Activated CD8-positive, alpha-beta memory T cell treated with anti-CD3 and anti-CD28 coated beads, Interleukin-2, amount 10 ng/mL, durations not matched to agents 7 days and 5 days (primary cell): ENCODE data around the gene CD300LB. TPM values are rescaled to one million over a fixed set of nuclear protein-coding genes. Genes with fewer than 3 reads are reported as not detected.

Experiments
- ATAC-seq: fragments of 150-1000 bp; cut with Tn5 transposase; one replicate; pipeline ENCODE4 v1.10.0; 2021; ENCODE audit warnings: moderate library complexity
- CTCF ChIA-PET: fragments of 350-600 bp; sonication (Branson Sonifier 250); formaldehyde crosslinking; loops from one replicate; lab custom pipeline; 2021; ENCODE audit warnings: antibody characterized with exemption; lab: Charles Lee
- DNase-seq: peaks from one replicate; pipeline ENCODE4 v3.0.0-alpha.2; 2020
- H3K27ac Mint-ChIP-seq: one replicate; pipeline ENCODE4 v1.8.0; 2021; ENCODE audit warnings: mild to moderate bottlenecking, mixed read lengths
- H3K27me3 Mint-ChIP-seq: one replicate; pipeline ENCODE4 v1.8.0; 2021; ENCODE audit warnings: mixed read lengths
- H3K36me3 Mint-ChIP-seq: one replicate; pipeline ENCODE4 v1.8.0; 2021; ENCODE audit warnings: mild to moderate bottlenecking, mixed read lengths
- H3K4me1 Mint-ChIP-seq: one replicate; pipeline ENCODE4 v1.8.0; 2021; ENCODE audit warnings: mixed read lengths
- H3K4me3 Mint-ChIP-seq: one replicate; pipeline ENCODE4 v1.8.0; 2021; ENCODE audit warnings: mild to moderate bottlenecking, moderate library complexity, mixed read lengths
- H3K9me3 Mint-ChIP-seq: one replicate; pipeline ENCODE4 v1.8.0; 2022; ENCODE audit warnings: low read depth, mixed read lengths
- total RNA-seq, 2 experiments: library from RNA; stranded (reverse); gene quantifications; one replicate each; pipeline ENCODE4 v1.2.3, GENCODE V29; 2021

Gene CD300LB
- total RNA-seq, 2 experiments from 2014 or later = not detected

DNA sequence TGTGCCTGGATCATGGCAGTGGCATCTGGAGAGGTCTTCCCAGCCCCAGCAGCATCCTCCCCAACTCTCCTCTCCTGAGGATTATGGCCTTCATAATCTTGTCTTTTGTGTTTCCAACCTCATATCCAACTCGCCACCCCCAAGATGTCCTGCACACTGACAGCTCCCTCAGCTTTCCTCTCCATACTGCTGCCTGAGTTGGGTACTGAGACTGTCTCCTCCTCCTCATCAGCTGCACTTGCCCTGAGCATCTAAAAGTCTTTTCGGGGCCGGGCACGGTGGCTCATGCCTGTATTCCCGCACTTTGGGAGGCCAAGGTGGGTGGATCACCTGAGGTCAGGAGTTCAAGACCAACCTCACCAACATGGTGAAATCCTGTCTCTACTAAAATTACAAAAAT, 2.0 kb downstream of the CD300LB start:
- H3K4me1 Mint-ChIP-seq = peaks cover 3% of the 10 kb centered on the region
- DNase-seq = peak; percentile 18
- peaks cover 45% of the 10 kb centered on the region for H3K27me3 Mint-ChIP-seq
- CTCF ChIA-PET = interaction anchor here (1.9 to 2.2 kb wide), 2 partner anchors 72 to 161 kb away, joined by 4 to 7 read pairs; partner anchors contain the start of gene GPR142
- H3K4me3 Mint-ChIP-seq = no peak overlapping the region
- no peak for ATAC-seq
- no peaks in the 10 kb centered on the region for H3K36me3 Mint-ChIP-seq
- no peaks in the 10 kb centered on the region for H3K9me3 Mint-ChIP-seq
- H3K27ac Mint-ChIP-seq = no peak overlapping the region

DNA sequence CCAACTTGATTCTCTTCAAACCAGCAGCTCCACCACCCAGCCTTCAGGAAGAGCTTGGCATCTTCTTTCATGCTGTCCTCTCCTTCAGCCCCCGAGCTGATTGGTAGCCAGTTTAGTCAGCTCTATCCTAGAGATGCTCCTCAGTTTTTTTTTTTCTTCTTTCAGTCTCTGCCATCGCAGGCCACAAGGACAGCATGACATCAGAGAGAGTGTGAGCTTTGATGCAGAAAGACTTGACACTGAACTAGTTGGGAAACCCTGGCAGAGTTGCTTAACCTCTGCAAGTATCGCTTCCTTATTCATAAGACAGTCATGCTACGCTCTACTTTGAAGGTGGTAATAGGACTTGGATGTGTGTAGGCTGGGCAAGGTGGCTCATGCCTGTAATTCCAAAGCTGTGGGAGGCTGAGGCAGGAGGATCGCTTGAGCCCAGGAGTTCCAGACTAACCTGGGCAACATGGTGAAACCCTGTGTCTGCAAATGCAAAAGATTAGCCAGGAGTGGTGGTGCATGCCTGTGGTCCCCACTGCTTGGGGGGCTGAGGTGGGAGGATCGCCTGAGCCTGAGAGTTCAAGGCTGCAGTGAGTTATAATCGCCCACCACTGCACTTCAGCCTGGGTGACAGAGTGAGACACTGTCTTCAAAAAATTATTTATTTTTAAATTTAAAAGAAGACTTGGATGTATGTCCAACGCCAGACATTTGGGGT, 2.6 kb downstream of the CD300LB start:
- H3K36me3 Mint-ChIP-seq = no peaks in the 10 kb centered on the region
- H3K4me1 Mint-ChIP-seq = peaks cover 3% of the 10 kb centered on the region
- H3K4me3 Mint-ChIP-seq = no peak overlapping the region
- no peak overlapping the region for H3K27ac Mint-ChIP-seq
- H3K27me3 Mint-ChIP-seq = peaks cover 45% of the 10 kb centered on the region
- DNase-seq = peak; percentile 5
- ATAC-seq = no peak
- CTCF ChIA-PET = no interaction called here
- no peaks in the 10 kb centered on the region for H3K9me3 Mint-ChIP-seq

DNA sequence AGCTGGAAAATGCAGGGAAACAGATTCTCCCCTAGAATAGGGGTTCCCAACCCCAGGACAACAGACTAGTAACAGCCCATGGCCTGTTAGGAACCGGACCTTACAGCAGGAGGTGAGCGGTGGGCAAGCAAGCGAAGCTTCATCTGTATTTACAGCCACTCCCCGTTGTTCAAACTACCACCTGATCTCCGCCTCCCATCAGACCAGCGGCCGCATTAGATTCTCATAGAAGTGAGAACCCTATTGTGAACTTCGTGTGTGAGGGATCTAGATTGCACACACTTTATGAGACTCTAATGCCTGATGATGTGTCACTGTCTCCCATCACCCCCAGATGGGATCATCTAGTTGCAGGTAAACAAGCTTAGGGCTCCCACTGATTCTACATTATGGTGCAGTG, 3.5 kb downstream of the CD300LB start:
- Mint-ChIP-seq H3K27ac (no peak overlapping the region), H3K4me3 (no peak overlapping the region), H3K4me1 (no peaks in the 10 kb centered on the region), H3K9me3 (no peaks in the 10 kb centered on the region), H3K36me3 (no peaks in the 10 kb centered on the region), H3K27me3 (peaks cover 36% of the 10 kb centered on the region)
- peak; percentile 18 for DNase-seq
- CTCF ChIA-PET = interaction anchor here (2.6 kb wide), 1 partner anchor 160 kb away, joined by 10 read pairs; the partner anchor contains the start of gene GPR142
- no peak for ATAC-seq

DNA sequence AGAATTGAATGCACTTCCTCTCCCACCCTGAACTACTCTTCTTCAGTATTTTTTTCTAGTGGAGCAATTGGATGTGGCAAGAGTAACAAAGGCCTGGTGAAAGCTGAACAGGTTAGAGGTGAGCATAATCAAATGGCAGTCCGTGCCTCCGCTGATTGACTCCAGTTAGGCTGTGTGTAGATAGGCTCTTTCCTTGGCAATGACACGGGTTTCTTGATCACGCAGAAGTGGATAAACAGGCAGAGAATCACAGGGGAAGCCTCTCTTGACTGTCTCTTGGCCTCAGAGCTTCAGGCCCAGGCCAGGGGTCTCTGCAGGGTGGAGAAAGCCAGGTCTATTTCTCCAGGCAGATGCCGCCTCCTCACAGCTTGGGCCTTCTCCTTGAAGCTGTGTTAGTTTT, 4.2 kb downstream of the CD300LB start:
- DNase-seq (peak; percentile 29), ATAC-seq (no peak)
- CTCF ChIA-PET = interaction anchor here (1.3 to 2.6 kb wide), 2 partner anchors 148 to 159 kb away, joined by 3 to 10 read pairs; partner anchors contain the start of gene GPR142
- Mint-ChIP-seq H3K9me3 (no peaks in the 10 kb centered on the region), H3K4me3 (no peak overlapping the region), H3K4me1 (no peaks in the 10 kb centered on the region), H3K27ac (no peak overlapping the region), H3K27me3 (peaks cover 31% of the 10 kb centered on the region), H3K36me3 (no peaks in the 10 kb centered on the region)

DNA sequence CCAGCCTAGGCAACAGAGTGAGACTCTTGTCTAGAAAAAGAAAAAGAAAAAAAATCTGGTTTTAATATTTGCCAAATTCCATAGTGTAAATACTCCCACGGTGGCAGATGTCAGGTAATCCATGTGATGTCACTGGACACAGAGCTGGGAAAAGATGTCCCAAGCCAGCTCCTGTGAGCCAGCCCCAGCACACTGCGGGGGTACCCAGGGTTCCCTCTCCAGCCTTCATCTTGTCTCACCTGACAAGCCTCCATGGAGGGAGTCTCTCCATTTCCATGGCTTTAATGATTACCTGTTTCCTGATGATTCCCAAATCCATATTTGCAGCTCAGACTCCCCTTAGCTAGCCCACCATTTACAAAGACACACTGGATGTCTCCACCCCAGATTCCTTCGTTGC, 4.6 kb downstream of the CD300LB start:
- peak; percentile 31 for DNase-seq
- H3K36me3 Mint-ChIP-seq = no peaks in the 10 kb centered on the region
- CTCF ChIA-PET = interaction anchor here (1.3 to 2.6 kb wide), 2 partner anchors 148 to 159 kb away, joined by 3 to 10 read pairs; partner anchors contain the start of gene GPR142
- H3K4me1 Mint-ChIP-seq = peaks cover 2% of the 10 kb centered on the region
- H3K4me3 Mint-ChIP-seq = no peak overlapping the region
- H3K27me3 Mint-ChIP-seq = peaks cover 31% of the 10 kb centered on the region
- H3K9me3 Mint-ChIP-seq = no peaks in the 10 kb centered on the region
- no peak for ATAC-seq
- no peak overlapping the region for H3K27ac Mint-ChIP-seq

DNA sequence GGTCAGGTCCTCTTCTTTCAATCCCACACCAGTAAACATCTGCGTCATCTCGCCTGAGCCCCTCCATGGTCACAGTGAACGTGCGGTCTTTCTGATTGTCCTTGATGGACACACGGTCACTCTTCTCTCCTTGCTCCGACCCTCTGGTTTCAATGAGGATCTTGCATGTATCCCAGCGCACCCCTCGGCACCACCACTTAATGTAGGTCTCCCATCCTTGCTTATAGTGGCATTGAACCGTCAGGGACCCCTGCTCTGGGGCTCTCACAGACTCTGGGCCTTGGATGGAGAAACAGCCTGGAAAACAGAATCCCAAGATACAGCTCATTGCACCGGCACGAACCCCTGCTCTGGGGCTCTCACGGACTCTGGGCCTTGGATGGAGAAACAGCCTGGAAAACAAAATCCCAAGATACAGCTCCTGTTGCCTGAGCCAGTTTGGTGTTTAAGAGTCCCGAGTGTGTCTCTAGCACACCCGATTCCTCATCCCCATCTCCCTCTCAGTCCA, 5.4 kb downstream of the CD300LB start:
- CTCF ChIA-PET = interaction anchor here (0.5 to 2.6 kb wide), 4 partner anchors 10 to 228 kb away, joined by 3 to 10 read pairs (median 3); partner anchors contain the start of gene GPR142

DNA sequence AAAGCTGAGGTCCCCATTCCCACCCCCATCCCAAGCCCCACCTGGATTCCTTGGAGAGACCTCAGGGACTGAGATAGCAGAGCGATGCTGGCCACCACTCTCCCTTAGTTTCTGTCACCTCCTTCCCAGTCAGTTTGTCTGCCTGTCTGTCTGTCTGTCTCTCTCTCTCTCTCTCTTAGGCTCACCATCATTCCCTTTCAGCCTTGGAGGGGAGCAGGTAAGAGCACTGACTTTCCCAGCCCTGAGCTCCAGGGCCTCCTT, 5.9 kb downstream of the CD300LB start:
- Mint-ChIP-seq H3K36me3 (no peaks in the 10 kb centered on the region), H3K27me3 (peaks cover 27% of the 10 kb centered on the region), H3K4me3 (no peak overlapping the region), H3K4me1 (peaks cover 10% of the 10 kb centered on the region), H3K27ac (no peak overlapping the region), H3K9me3 (no peaks in the 10 kb centered on the region)
- ATAC-seq (no peak), DNase-seq (no peak)
- CTCF ChIA-PET = interaction anchor here (0.5 to 2.6 kb wide), 5 partner anchors 10 to 228 kb away, joined by 3 to 10 read pairs (median 3); partner anchors contain the start of gene GPR142

More for the DNA sequence above, 5.4 kb downstream of the CD300LB start:
- no peaks in the 10 kb centered on the region for H3K9me3 Mint-ChIP-seq
- ATAC-seq (no peak), DNase-seq (peak; percentile 31)
- H3K4me3 Mint-ChIP-seq = no peak overlapping the region
- no peak overlapping the region for H3K27ac Mint-ChIP-seq
- H3K36me3 Mint-ChIP-seq = no peaks in the 10 kb centered on the region
- peaks cover 28% of the 10 kb centered on the region for H3K27me3 Mint-ChIP-seq
- H3K4me1 Mint-ChIP-seq = peaks cover 8% of the 10 kb centered on the region

DNA sequence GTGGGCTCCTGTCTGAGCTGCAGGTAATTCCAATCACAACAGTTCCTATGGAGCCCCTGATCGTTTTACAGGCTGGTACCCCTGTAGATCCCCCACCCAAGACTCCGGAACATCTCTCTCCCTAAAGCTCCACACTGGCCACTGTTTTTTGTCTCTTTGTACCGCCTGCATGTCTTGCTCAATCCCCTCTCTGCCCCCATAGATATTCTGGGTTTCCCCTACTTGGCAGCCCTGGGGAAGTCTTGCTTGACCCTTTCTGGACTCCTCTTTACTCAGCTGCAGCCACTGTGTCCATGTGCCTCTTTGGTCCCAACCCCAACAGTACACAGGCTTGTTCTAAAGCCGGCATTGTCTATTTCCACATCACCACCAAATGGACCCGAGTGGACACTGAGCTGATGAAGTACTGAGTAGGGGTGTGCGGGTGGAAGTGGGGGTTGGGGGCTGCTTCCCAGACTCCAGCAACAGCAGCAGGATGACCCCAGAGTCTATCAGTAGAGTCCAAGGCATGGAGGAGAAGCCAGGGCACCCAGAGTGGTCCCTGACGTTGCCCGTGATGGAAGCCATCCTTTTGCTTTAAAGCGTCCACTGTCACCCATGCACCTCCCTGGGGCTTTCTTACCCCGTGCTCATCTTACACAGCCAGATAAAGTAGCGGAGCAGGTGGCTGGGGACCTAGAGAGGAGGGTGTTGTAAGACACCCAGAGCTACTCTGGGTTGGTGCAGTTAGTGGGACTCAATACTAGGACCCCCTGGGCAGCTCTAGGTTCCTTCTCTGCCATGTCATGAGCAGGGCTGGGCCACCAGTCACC, 6.4 kb downstream of the CD300LB start:
- no peaks in the 10 kb centered on the region for H3K9me3 Mint-ChIP-seq
- DNase-seq = peak; percentile 16
- CTCF ChIA-PET = interaction anchor here (0.5 to 1.3 kb wide), 3 partner anchors 31 to 227 kb away, joined by 3 read pairs; no protein-coding TSS in a partner anchor

DNA sequence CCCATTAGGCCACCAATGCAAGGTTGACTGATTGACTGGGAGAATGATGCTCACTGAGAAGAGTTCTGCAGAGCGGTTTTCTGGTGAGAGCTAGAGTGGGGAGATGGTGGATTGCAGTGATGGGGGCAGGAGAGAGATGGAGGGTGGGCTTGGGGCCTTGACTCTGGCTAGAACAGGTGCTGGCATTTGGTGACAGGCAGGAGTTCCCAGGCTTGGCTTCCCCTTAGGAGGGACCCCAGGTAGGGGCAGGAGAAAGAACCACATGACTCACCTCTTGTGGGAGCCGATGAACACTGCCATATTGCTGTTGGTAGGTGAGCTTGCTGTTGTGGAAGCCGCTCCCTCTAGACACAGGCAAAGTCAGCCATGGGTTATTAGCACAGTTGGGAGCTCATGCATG, 8.0 kb downstream of the CD300LB start:
- DNase-seq (peak; percentile 22), ATAC-seq (no peak)
- Mint-ChIP-seq H3K4me1 (peaks cover 10% of the 10 kb centered on the region), H3K36me3 (no peaks in the 10 kb centered on the region), H3K27ac (no peak overlapping the region), H3K9me3 (peaks cover 3% of the 10 kb centered on the region), H3K27me3 (peaks cover 26% of the 10 kb centered on the region), H3K4me3 (no peak overlapping the region)
- CTCF ChIA-PET = interaction anchor here (1.7 kb wide), 1 partner anchor 155 kb away, joined by 4 read pairs; no protein-coding TSS in a partner anchor

More for the DNA sequence above, 6.4 kb downstream of the CD300LB start:
- Mint-ChIP-seq H3K27me3 (peaks cover 26% of the 10 kb centered on the region), H3K4me3 (no peak overlapping the region), H3K27ac (no peak overlapping the region), H3K4me1 (peaks cover 10% of the 10 kb centered on the region), H3K36me3 (no peaks in the 10 kb centered on the region)
- no peak for ATAC-seq

DNA sequence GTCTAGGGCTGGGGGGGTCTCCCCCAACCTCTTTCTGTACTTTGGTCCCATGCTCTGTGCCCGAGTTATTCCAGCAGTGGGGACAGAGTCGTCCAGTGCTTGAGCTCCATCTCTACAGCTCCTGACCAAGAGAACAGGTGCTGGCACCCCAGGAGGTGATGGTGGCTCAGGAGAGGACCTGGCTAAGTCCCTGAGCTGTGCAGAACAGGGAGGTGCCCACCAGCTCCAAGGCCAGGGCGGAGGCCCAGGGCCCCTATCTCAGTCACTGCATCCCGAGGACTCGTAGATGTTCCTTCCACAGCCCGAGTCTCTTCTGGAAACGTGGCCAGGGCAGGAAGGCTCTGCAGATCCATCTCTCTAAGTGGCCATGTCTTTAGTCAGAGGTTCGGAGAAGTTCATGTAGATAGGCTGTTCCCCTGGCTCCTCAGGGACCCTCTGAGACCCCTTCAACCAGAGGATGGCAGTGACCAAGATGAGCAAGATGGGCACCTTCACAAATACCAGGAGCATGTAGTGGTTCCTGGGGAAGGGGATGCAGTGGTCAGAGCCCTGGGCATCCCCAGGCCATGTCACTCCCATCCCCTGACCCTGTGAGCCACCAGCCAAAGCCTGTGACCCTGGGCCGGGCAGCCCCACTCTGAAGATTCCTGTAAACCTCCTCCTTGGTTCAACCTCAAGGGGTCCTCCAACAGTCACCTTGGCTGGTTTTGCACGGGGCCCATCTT, 8.7 kb downstream of the CD300LB start:
- CTCF ChIA-PET = interaction anchor here (1.7 kb wide), 1 partner anchor 154 kb away, joined by 4 read pairs; no protein-coding TSS in a partner anchor
- DNase-seq = peak; percentile 22
- H3K9me3 Mint-ChIP-seq = peaks cover 7% of the 10 kb centered on the region
- H3K27ac Mint-ChIP-seq = no peak overlapping the region
- ATAC-seq = no peak
- peaks cover 10% of the 10 kb centered on the region for H3K4me1 Mint-ChIP-seq
- H3K27me3 Mint-ChIP-seq = peaks cover 31% of the 10 kb centered on the region
- H3K4me3 Mint-ChIP-seq = no peak overlapping the region
- H3K36me3 Mint-ChIP-seq = no peaks in the 10 kb centered on the region

DNA sequence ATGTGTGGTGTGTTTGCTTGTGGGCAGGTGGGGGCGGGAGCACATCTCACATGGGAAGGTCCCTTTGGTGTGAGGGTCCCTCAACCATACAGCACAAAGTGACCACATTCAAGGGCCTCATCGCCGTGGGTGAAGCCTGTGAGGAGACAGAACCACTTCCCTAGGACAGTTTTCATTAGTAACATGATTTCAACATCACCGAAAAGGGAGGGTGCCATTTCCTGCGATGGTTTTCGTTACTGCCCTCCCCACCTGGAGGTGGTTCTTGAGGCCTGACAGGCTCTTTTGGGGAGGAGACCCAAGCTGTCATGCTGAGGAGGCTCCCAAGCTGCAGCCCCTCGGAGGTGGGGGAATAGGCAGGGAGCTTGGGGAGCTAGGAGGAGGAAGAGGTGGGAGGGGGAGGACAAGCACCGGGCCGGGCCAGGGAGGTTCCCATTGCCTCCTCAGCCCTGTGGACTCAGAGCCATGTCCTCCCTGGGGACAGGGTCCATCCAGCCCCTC, 9.5 kb downstream of the CD300LB start:
- DNase-seq = peak; percentile 42
- no peak for ATAC-seq

DNA sequence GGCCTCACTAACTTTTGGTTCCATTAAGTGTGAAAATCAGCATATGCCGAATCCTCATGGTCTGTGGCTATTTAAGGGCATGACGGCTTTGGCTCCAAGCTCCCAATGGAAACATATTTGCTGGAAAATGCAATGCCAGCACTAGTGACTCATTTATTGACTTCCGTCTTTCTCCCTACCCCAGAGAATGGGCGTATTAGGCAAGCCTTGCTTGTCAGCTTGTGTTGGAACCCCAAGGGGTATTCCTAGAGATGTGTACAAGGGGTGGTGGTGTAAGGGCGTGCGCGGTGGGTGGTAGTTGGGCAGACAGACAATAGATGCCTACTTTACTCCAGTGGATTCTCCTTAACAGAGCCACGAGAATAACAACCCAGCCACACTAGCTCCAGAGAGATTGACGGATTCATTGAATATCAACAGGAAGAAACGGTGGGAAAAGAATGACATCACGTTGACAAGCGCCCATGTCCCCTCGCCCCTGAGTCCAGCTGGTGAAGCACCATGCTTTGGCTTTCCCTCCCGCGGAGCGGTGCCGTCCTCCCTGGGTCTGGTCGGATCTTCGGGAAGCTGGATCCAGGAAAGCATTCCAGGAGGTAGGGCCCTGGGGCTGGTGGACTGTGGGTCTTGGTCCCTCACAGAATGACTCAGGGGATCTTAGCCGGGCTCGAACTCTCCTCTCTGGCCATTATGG, 10.3 kb downstream of the CD300LB start:
- ATAC-seq = no peak
- no peak overlapping the region for H3K4me3 Mint-ChIP-seq
- H3K27ac Mint-ChIP-seq = no peak overlapping the region
- peaks cover 10% of the 10 kb centered on the region for H3K4me1 Mint-ChIP-seq
- peaks cover 7% of the 10 kb centered on the region for H3K9me3 Mint-ChIP-seq
- H3K27me3 Mint-ChIP-seq = peaks cover 29% of the 10 kb centered on the region
- no peaks in the 10 kb centered on the region for H3K36me3 Mint-ChIP-seq
- DNase-seq = peak; percentile 29
- CTCF ChIA-PET = no interaction called here

More for the DNA sequence above, 9.5 kb downstream of the CD300LB start:
- Mint-ChIP-seq H3K4me1 (peaks cover 10% of the 10 kb centered on the region), H3K36me3 (no peaks in the 10 kb centered on the region), H3K9me3 (peaks cover 7% of the 10 kb centered on the region), H3K27ac (no peak overlapping the region), H3K4me3 (no peak overlapping the region), H3K27me3 (peaks cover 29% of the 10 kb centered on the region)
- CTCF ChIA-PET = no interaction called here
